Measurements from ENCODE around the gene SFR1. TPM values are rescaled to one million over a fixed set of nuclear protein-coding genes. Genes with fewer than 3 reads are reported as not detected.
A peak's percentile ranks its signal among the peaks of the same experiment; 100 is the strongest.

Gene SFR1
- 4.3 TPM in 2 replicates for total RNA-seq (2021)
- Bru-seq, nascent RNA: percentile 81 among the genes with signal in this experiment
- percentile 54 among the genes with signal in this experiment for BruChase-seq, experiment 1, labeled RNA remaining after a 2-hour chase
- percentile 63 among the genes with signal in this experiment for BruChase-seq, experiment 2, labeled RNA remaining after a 6-hour chase
- long read RNA-seq, transcript SFR1-201 (4 exons, 1,438 nt): major isoform, 7 of 17 reads
- long read RNA-seq, partial matches to known transcripts: 6 of 17 reads
- long read RNA-seq, other reads (novel, unspliced or antisense): 2 of 17 reads

- peak within 1 kb of the TSS; percentile 94 for H2AFZ ChIP-seq
These were observed at the start of gene SFR1 for GRCh38 chr10:104121485-104122224. SFR1 (plus strand) TSS chr10:104122171; CDS start chr10:104122184, 13 bp downstream.

GRCh38 chr10:104072786-104073185, 49.2 kb upstream of the SFR1 start:
- peaks cover 5% of the 10 kb centered on the region; the same call in 1 of the 2 replicates for H3F3A ChIP-seq (ENCODE audit: insufficient read depth, low read depth)
- CTCF ChIA-PET: no interaction called here
- H3K27ac ChIP-seq: no peak overlapping the region
- POLR2A ChIA-PET (ENCODE audit: unreplicated experiment): no interaction called here
- no TSS peak for BruUV-seq (replicated peaks)
- no peaks in the 10 kb centered on the region for H3K9me2 ChIP-seq (ENCODE audit: insufficient read depth)
- H3K4me1 ChIP-seq (replicated peaks; ENCODE audit: insufficient read depth): no peaks in the 10 kb centered on the region
- H3K79me2 ChIP-seq (ENCODE audit: low read depth): no peaks in the 10 kb centered on the region
- TF ChIP-seq CTCF (conservative IDR thresholded peaks at IDR 0.05): no peak
- TF ChIP-seq EZH2 (IDR thresholded peaks at IDR 0.05; ENCODE audit: low read depth): no peak
- intact Hi-C loops (cut with micrococcal nuclease; ENCODE audit: unreplicated experiment): no loop called here
- no peaks in the 10 kb centered on the region for H3K36me3 ChIP-seq (ENCODE audit: low read depth)
- H3K4me3 ChIP-seq: no peak overlapping the region
- no peaks in the 10 kb centered on the region for H3K27me3 ChIP-seq (ENCODE audit: insufficient read depth, low read depth)
- H3K4me2 ChIP-seq: no peak overlapping the region
- no peak overlapping the region for H2AFZ ChIP-seq
- H4K20me1 ChIP-seq (ENCODE audit: insufficient read depth): no peaks in the 10 kb centered on the region
- no peak for DNase-seq
- H3K9me3 ChIP-seq (ENCODE audit: insufficient read depth, low read depth): no peaks in the 10 kb centered on the region

More at GRCh38 chr10:104121485-104122224, at the start of gene SFR1:
- intact Hi-C loops (cut with micrococcal nuclease; ENCODE audit: unreplicated experiment): loop anchor here (1.0 to 10.0 kb wide), 6 partner anchors 39 to 407 kb away; partner anchors contain the start of gene SLK
- Histone ChIP-seq H4K20me1 (ENCODE audit: insufficient read depth) (no peaks in the 10 kb centered on the region), H3K79me2 (ENCODE audit: low read depth) (no peaks in the 10 kb centered on the region), H3K9me2 (ENCODE audit: insufficient read depth) (no peaks in the 10 kb centered on the region), H3K4me2 (peak within 1 kb of the TSS; percentile 99), H3K4me1 (replicated peaks; ENCODE audit: insufficient read depth) (peaks cover 45% of the 10 kb centered on the region), H3K27ac (peak within 1 kb of the TSS; percentile 97), H3K4me3 (peak within 1 kb of the TSS; percentile 85), H3K36me3 (ENCODE audit: low read depth) (no peaks in the 10 kb centered on the region), H3K9me3 (ENCODE audit: insufficient read depth, low read depth) (no peaks in the 10 kb centered on the region), H3K27me3 (ENCODE audit: insufficient read depth, low read depth) (no peaks in the 10 kb centered on the region), H3F3A (ENCODE audit: insufficient read depth, low read depth) (peaks cover 26% of the 10 kb centered on the region)
- no TSS peak for BruUV-seq (replicated peaks)
- TF ChIP-seq EZH2 (IDR thresholded peaks at IDR 0.05; ENCODE audit: low read depth): no peak
- TF ChIP-seq CTCF (conservative IDR thresholded peaks at IDR 0.05): peak; percentile 57
- peak; percentile 90 to 97 for DNase-seq
- CTCF ChIA-PET: no interaction called here
- POLR2A ChIA-PET (ENCODE audit: unreplicated experiment): interaction anchor here (0.5 to 1.0 kb wide), 10 partner anchors 9 to 997 kb away, joined by 3 to 10 read pairs (median 4); no protein-coding TSS in a partner anchor

- Histone ChIP-seq H3K36me3 (ENCODE audit: low read depth) (no peaks in the 10 kb centered on the region), H3K27ac (no peak overlapping the region), H3F3A (ENCODE audit: insufficient read depth, low read depth) (peaks cover 5% of the 10 kb centered on the region; the same call in 1 of the 2 replicates), H3K9me2 (ENCODE audit: insufficient read depth) (no peaks in the 10 kb centered on the region), H3K79me2 (ENCODE audit: low read depth) (no peaks in the 10 kb centered on the region), H3K9me3 (ENCODE audit: insufficient read depth, low read depth) (no peaks in the 10 kb centered on the region), H3K4me2 (no peak overlapping the region), H3K4me3 (no peak overlapping the region), H3K4me1 (replicated peaks; ENCODE audit: insufficient read depth) (no peaks in the 10 kb centered on the region), H2AFZ (no peak overlapping the region), H4K20me1 (ENCODE audit: insufficient read depth) (no peaks in the 10 kb centered on the region), H3K27me3 (ENCODE audit: insufficient read depth, low read depth) (no peaks in the 10 kb centered on the region)
- TF ChIP-seq EZH2 (IDR thresholded peaks at IDR 0.05; ENCODE audit: low read depth) (no peak), CTCF (conservative IDR thresholded peaks at IDR 0.05) (no peak)
- POLR2A ChIA-PET (ENCODE audit: unreplicated experiment): no interaction called here
- no peak for DNase-seq
- no TSS peak for BruUV-seq (replicated peaks)
- CTCF ChIA-PET: no interaction called here
- intact Hi-C loops (cut with micrococcal nuclease; ENCODE audit: unreplicated experiment): no loop called here
These were observed 47.5 kb upstream of the SFR1 start for GRCh38 chr10:104074505-104074904.

All from PC-9 (cell line).